Peyer's patch (tissue), 4 donors: ENCODE data around the gene YIF1B. TPM values are rescaled to one million over a fixed set of nuclear protein-coding genes. Genes with fewer than 3 reads are reported as not detected.
A peak's percentile ranks its signal among the peaks of the same experiment; 100 is the strongest.

Experiments
- DNase-seq, 3 donors: peaks; one replicate each; pipeline ENCODE4 v3.0.0-alpha.2; 2017 to 2019
- H3K27ac ChIP-seq, 4 donors: fragments of 200-600 bp; sonication (generic); one replicate each; pipeline ENCODE4 v1.5.1; 2016 to 2019
- H3K27me3 ChIP-seq, 2 donors: fragments of 200-600 bp; sonication (generic); one replicate each; pipeline ENCODE4 v1.5.1; 2019
- H3K36me3 ChIP-seq, 3 donors: fragments of 200-600 bp; sonication (generic); one replicate each; pipeline ENCODE4 v1.5.1; 2016 to 2019
- H3K4me1 ChIP-seq, 4 donors: fragments of 200-600 bp; sonication (generic); one replicate each; pipeline ENCODE4 v1.5.1; 2016 to 2019
- H3K4me3 ChIP-seq, 4 donors: fragments of 200-600 bp; sonication (generic); 1 replicate in 3 of 4; 2 replicates in 1 of 4; pipeline ENCODE4 v1.5.1; 2016 to 2019; ENCODE audit warnings: mild to moderate bottlenecking in 1 of 4
- H3K9me3 ChIP-seq, 4 donors: fragments of 200-600 bp; sonication (generic); one replicate each; pipeline ENCODE4 v1.5.1; 2016 to 2019; ENCODE audit warnings: mild to moderate bottlenecking in 1 of 4
- POLR2A ChIP-seq, 2 donors: fragments of 450-650 bp; IDR thresholded peaks; one replicate each; pipeline ENCODE4 v1.5.1; 2017; ENCODE audit warnings: antibody characterized with exemption in 2 of 2, mild to moderate bottlenecking in 2 of 2, moderate library complexity in 2 of 2
- total RNA-seq, 4 donors: library from RNA; depleted of rRNA; stranded (reverse); fragments of >200 nt; gene quantifications; one replicate each; pipeline ENCODE4 v1.1.0, GENCODE V29; 2016
- TF ChIP-seq, protein P1 (sequence below), 6 experiments: fragments of 450-650 bp in 4 of 6; fragments of 200-600 bp in 2 of 6; sonication (generic) in 1 of 6; IDR thresholded peaks; one replicate each; pipeline ENCODE4 v1.5.1; 2017 to 2019; ENCODE audit warnings: antibody characterized with exemption in 6 of 6, mild to moderate bottlenecking in 3 of 6, moderate library complexity in 1 of 6

YIF1B gene
- total RNA-seq, 4 donors from 2014 or later, result 11.6 to 31.4 (median 15.0) TPM

DNA sequence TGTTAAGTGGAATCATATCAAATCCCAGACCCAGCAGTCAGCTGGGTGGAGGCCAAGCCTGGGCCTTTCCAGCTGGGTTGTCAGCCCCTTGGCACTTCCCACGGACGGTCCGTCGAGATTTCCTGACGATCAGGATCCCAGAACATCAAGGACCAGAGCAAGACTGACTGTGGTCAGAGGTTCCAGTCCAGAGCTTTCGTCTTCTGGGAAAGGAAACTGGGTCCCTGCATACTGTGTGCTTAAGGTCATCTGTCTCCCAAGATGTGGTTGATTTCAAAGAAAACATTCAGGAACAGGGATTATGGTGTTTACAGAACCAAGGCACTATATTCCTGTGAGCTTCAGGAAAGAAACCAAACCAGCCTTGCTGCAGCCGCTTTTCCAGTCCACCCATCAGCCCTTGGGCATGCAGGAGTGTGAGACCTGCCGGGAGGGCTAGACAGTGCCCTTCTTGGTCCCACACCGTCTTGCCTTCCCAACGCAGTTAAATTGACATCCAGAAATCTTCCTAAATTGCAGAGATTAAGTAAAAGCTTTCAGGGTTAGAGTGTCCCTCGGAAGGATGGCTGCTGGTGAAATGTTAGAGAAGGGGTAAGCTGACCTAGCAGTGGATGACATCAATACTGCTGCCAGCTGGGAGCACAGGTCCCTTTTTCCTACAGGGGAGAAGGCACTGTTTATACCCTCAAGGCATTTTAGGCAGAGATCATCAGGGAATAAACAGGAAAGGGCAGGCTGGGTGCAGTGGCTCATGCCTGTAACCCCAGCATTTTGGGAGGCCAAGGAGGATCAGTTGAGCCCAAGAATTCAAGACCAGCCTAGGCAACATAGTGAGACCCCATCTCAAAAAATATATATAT, 16.7 kb downstream of the YIF1B start:
- no peaks in the 10 kb centered on the region for H3K36me3 ChIP-seq
- DNase-seq, result no peak
- TF ChIP-seq, protein P1, sequence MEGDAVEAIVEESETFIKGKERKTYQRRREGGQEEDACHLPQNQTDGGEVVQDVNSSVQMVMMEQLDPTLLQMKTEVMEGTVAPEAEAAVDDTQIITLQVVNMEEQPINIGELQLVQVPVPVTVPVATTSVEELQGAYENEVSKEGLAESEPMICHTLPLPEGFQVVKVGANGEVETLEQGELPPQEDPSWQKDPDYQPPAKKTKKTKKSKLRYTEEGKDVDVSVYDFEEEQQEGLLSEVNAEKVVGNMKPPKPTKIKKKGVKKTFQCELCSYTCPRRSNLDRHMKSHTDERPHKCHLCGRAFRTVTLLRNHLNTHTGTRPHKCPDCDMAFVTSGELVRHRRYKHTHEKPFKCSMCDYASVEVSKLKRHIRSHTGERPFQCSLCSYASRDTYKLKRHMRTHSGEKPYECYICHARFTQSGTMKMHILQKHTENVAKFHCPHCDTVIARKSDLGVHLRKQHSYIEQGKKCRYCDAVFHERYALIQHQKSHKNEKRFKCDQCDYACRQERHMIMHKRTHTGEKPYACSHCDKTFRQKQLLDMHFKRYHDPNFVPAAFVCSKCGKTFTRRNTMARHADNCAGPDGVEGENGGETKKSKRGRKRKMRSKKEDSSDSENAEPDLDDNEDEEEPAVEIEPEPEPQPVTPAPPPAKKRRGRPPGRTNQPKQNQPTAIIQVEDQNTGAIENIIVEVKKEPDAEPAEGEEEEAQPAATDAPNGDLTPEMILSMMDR (IDR thresholded peaks at IDR 0.05), result no peak
- TF ChIP-seq POLR2A (IDR thresholded peaks at IDR 0.05), result no peak
- H3K27me3 ChIP-seq, result no peaks in the 10 kb centered on the region
- no peak overlapping the region for H3K4me3 ChIP-seq
- peaks cover 0 to 12% (median 0%) of the 10 kb centered on the region in 4 donors for H3K4me1 ChIP-seq
- H3K9me3 ChIP-seq, result no peaks in the 10 kb centered on the region
- peak overlapping the region in 3 of 4 donors; percentile 39 to 93 (median 46) for H3K27ac ChIP-seq

DNA sequence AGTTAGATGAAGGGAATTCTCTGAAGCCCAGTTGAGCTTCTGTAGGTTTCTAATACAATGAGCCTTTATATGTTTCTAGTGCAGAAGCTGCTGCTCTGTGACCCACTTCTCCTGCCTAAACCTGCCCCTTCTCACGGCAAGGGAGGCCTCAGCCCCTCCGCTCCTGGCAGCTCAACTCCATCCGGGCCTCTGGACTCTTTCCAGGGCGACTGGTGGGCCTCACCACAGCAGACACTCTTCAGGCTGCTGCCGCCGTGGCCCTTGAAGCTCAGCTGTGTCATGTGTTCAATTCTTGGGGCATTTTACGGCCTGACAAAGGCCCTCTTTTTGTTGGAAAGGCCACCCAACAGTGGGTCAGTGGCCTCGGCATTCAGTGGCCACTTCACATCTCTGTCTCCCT, 21.7 kb downstream of the YIF1B start:
- no peaks in the 10 kb centered on the region for H3K4me1 ChIP-seq
- H3K4me3 ChIP-seq, result no peak overlapping the region
- no peaks in the 10 kb centered on the region for H3K27me3 ChIP-seq
- TF ChIP-seq, protein P1 (IDR thresholded peaks at IDR 0.05), result no peak
- no peak for TF ChIP-seq POLR2A (IDR thresholded peaks at IDR 0.05)
- H3K9me3 ChIP-seq, result no peaks in the 10 kb centered on the region
- H3K27ac ChIP-seq, result no peak overlapping the region
- DNase-seq, result no peak
- peaks cover 0 to 38% (median 0%) of the 10 kb centered on the region in 3 donors for H3K36me3 ChIP-seq

DNA sequence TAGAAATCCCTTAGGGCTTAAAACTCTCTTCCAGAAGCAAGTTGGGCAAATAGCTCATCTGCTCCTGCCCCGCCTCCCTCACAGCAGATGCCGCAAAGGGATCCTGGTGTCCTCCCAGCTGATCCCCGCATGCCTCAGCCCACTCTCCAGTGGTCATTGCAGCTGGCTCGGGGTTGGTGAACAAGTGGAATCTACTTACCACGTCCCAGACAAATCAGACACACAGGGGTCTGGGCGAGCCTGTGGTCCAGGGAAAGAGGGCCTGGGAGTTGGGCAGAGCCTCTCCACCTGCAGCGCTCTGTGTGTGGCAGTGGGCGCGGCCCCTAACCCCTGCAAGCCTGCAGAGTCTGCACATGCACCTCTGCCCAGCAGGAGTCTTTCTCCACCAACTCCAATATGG, 22.5 kb downstream of the YIF1B start:
- H3K27me3 ChIP-seq, result no peaks in the 10 kb centered on the region
- H3K27ac ChIP-seq, result no peak overlapping the region
- H3K9me3 ChIP-seq, result no peaks in the 10 kb centered on the region
- H3K4me1 ChIP-seq, result no peaks in the 10 kb centered on the region
- DNase-seq, result no peak
- peaks cover 0 to 46% (median 0%) of the 10 kb centered on the region in 3 donors for H3K36me3 ChIP-seq
- H3K4me3 ChIP-seq, result no peak overlapping the region
- TF ChIP-seq POLR2A (IDR thresholded peaks at IDR 0.05), result no peak
- TF ChIP-seq, protein P1 (IDR thresholded peaks at IDR 0.05), result no peak

DNA sequence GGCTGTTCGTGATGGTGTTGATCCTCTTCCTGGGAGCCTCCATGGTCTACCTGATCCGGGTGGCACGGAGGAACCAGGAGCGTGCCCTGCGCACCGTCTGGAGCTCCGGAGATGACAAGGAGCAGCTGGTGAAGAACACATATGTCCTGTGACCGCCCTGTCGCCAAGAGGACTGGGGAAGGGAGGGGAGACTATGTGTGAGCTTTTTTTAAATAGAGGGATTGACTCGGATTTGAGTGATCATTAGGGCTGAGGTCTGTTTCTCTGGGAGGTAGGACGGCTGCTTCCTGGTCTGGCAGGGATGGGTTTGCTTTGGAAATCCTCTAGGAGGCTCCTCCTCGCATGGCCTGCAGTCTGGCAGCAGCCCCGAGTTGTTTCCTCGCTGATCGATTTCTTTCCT, 23.9 kb downstream of the YIF1B start:
- H3K27ac ChIP-seq, result no peak overlapping the region
- H3K27me3 ChIP-seq, result no peaks in the 10 kb centered on the region
- no peak overlapping the region for H3K4me3 ChIP-seq
- H3K36me3 ChIP-seq, result peaks cover 0 to 55% (median 0%) of the 10 kb centered on the region in 3 donors
- no peak for DNase-seq
- H3K4me1 ChIP-seq, result no peaks in the 10 kb centered on the region
- TF ChIP-seq, protein P1 (IDR thresholded peaks at IDR 0.05), result no peak
- no peak for TF ChIP-seq POLR2A (IDR thresholded peaks at IDR 0.05)
- H3K9me3 ChIP-seq, result no peaks in the 10 kb centered on the region

DNA sequence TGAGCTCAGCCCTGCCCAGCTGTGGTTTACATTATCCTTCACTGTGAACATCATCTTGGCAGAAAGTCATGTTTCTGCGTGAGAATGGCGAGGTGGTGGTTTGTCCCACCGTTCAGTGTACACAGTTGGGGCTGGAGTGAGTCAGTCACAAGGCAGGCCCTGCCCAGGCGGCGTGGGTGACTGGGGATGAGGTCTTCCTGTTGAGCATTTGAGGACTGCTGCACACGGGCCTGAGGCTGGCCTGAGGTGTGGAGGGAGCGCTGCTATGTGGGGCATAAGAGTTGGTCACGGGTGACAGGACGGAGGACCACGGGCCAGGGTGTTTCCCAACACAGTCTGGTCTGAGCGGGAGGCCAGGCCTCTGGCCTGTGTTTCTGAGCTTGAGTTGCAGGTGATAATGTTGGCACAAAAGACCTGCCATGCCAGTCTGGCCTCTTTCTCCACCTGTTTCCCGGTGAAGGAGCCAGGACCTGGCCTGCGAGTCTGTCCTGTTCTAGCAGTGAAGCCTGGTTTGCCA, 25.1 kb downstream of the YIF1B start:
- H3K27ac ChIP-seq, result no peak overlapping the region
- no peak for DNase-seq
- H3K4me1 ChIP-seq, result no peaks in the 10 kb centered on the region
- TF ChIP-seq, protein P1 (IDR thresholded peaks at IDR 0.05), result no peak
- H3K36me3 ChIP-seq, result peaks cover 0 to 64% (median 0%) of the 10 kb centered on the region in 3 donors
- H3K4me3 ChIP-seq, result no peak overlapping the region
- no peaks in the 10 kb centered on the region for H3K27me3 ChIP-seq
- H3K9me3 ChIP-seq, result no peaks in the 10 kb centered on the region
